ENCODE results near the gene CPNE2.

GRCh38 chr16:57165938-57166337 lies 73.6 kb downstream of the CPNE2 start:
- TF ChIP-seq, protein P1, sequence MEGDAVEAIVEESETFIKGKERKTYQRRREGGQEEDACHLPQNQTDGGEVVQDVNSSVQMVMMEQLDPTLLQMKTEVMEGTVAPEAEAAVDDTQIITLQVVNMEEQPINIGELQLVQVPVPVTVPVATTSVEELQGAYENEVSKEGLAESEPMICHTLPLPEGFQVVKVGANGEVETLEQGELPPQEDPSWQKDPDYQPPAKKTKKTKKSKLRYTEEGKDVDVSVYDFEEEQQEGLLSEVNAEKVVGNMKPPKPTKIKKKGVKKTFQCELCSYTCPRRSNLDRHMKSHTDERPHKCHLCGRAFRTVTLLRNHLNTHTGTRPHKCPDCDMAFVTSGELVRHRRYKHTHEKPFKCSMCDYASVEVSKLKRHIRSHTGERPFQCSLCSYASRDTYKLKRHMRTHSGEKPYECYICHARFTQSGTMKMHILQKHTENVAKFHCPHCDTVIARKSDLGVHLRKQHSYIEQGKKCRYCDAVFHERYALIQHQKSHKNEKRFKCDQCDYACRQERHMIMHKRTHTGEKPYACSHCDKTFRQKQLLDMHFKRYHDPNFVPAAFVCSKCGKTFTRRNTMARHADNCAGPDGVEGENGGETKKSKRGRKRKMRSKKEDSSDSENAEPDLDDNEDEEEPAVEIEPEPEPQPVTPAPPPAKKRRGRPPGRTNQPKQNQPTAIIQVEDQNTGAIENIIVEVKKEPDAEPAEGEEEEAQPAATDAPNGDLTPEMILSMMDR (IDR thresholded peaks at IDR 0.05): no peak
- TF ChIP-seq POLR2A (IDR thresholded peaks at IDR 0.05): no peak
